ENCODE data around the gene BNIPL.

BNIPL gene

GRCh38 chr1:151024540-151025146, 11.7 kb upstream of the BNIPL start:
- no peaks in the 10 kb centered on the region for H3K9me3 Mint-ChIP-seq
- peak overlapping the region; percentile 13 to 47 for H3K4me3 Mint-ChIP-seq
- peaks cover 44% of the 10 kb centered on the region for H3K36me3 Mint-ChIP-seq (ENCODE audit: insufficient read depth)
- ATAC-seq (replicated peaks) (peak; percentile 100), DNase-seq (peak; percentile 87 to 90 (median 89))
- H3K27me3 Mint-ChIP-seq: no peaks in the 10 kb centered on the region
- H3K4me1 Mint-ChIP-seq (ENCODE audit: low read depth in 2 of 2): peaks cover 5% of the 10 kb centered on the region in 2 donors
- H3K27ac Mint-ChIP-seq: peak overlapping the region in 1 of 2 donors; percentile 75

GRCh38 chr1:151026460-151026859, 9.9 kb upstream of the BNIPL start:
- H3K4me3 Mint-ChIP-seq: no peak overlapping the region
- H3K9me3 Mint-ChIP-seq: no peaks in the 10 kb centered on the region
- ATAC-seq (replicated peaks) (no peak), DNase-seq (no peak)
- H3K36me3 Mint-ChIP-seq (ENCODE audit: insufficient read depth): peaks cover 37% of the 10 kb centered on the region
- H3K27me3 Mint-ChIP-seq: no peaks in the 10 kb centered on the region
- H3K4me1 Mint-ChIP-seq (ENCODE audit: low read depth in 2 of 2): peaks cover 5% of the 10 kb centered on the region in 2 donors
- no peak overlapping the region for H3K27ac Mint-ChIP-seq

- no peaks in the 10 kb centered on the region for H3K9me3 Mint-ChIP-seq
- H3K27ac Mint-ChIP-seq: no peak overlapping the region
- ATAC-seq (replicated peaks) (no peak), DNase-seq (no peak)
- H3K36me3 Mint-ChIP-seq (ENCODE audit: insufficient read depth): peaks cover 29% of the 10 kb centered on the region
- peaks cover 2 to 3% of the 10 kb centered on the region in 2 donors for H3K4me1 Mint-ChIP-seq (ENCODE audit: low read depth in 2 of 2)
- H3K27me3 Mint-ChIP-seq: no peaks in the 10 kb centered on the region
- H3K4me3 Mint-ChIP-seq: no peak overlapping the region
Measured at GRCh38 chr1:151032164-151032563, 4.2 kb upstream of the BNIPL start.

GRCh38 chr1:151035167-151035566, 1.2 kb upstream of the BNIPL start:
- no peak for ATAC-seq (replicated peaks)
- Mint-ChIP-seq H3K27ac (peak overlapping the region; percentile 67 to 82), H3K27me3 (no peaks in the 10 kb centered on the region)

GRCh38 chr1:151037032-151037431, 646 bp downstream of the BNIPL start:
- no peak overlapping the region for H3K4me3 Mint-ChIP-seq
- peak overlapping the region; percentile 67 to 82 for H3K27ac Mint-ChIP-seq
- no peak for ATAC-seq (replicated peaks)
- H3K4me1 Mint-ChIP-seq (ENCODE audit: low read depth in 2 of 2): peaks cover 3% of the 10 kb centered on the region in 2 donors
- no peaks in the 10 kb centered on the region for H3K9me3 Mint-ChIP-seq
- H3K27me3 Mint-ChIP-seq: no peaks in the 10 kb centered on the region
- H3K36me3 Mint-ChIP-seq (ENCODE audit: insufficient read depth): peaks cover 16% of the 10 kb centered on the region
- no peak for DNase-seq

More at GRCh38 chr1:151035167-151035566, 1.2 kb upstream of the BNIPL start:
- H3K36me3 Mint-ChIP-seq (ENCODE audit: insufficient read depth): peaks cover 16% of the 10 kb centered on the region
- no peak for DNase-seq
- peaks cover 3% of the 10 kb centered on the region in 2 donors for H3K4me1 Mint-ChIP-seq (ENCODE audit: low read depth in 2 of 2)
- H3K9me3 Mint-ChIP-seq: no peaks in the 10 kb centered on the region
- H3K4me3 Mint-ChIP-seq: no peak overlapping the region

GRCh38 chr1:151039521-151039920, 3.1 kb downstream of the BNIPL start:
- ATAC-seq (replicated peaks): no peak
- H3K27ac Mint-ChIP-seq: peak overlapping the region in 1 of 2 donors; percentile 0
- no peaks in the 10 kb centered on the region for H3K9me3 Mint-ChIP-seq
- H3K4me3 Mint-ChIP-seq: no peak overlapping the region
- no peak for DNase-seq
- H3K27me3 Mint-ChIP-seq: no peaks in the 10 kb centered on the region
- H3K36me3 Mint-ChIP-seq (ENCODE audit: insufficient read depth): peaks cover 10% of the 10 kb centered on the region
- H3K4me1 Mint-ChIP-seq (ENCODE audit: low read depth in 2 of 2): peaks cover 3 to 9% of the 10 kb centered on the region in 2 donors

- DNase-seq (no peak), ATAC-seq (replicated peaks) (no peak)
- Mint-ChIP-seq H3K27ac (no peak overlapping the region), H3K9me3 (no peaks in the 10 kb centered on the region), H3K27me3 (no peaks in the 10 kb centered on the region), H3K4me3 (no peak overlapping the region), H3K36me3 (ENCODE audit: insufficient read depth) (peaks cover 9% of the 10 kb centered on the region), H3K4me1 (ENCODE audit: low read depth in 2 of 2) (peaks cover 16 to 23% of the 10 kb centered on the region in 2 donors)
Measured at GRCh38 chr1:151043163-151043562, 6.8 kb downstream of the BNIPL start.

GRCh38 chr1:151047591-151047924, 11.2 kb downstream of the BNIPL start, which contains the start of gene C1orf56:
Gene C1orf56 (plus strand): TSS chr1:151047751. CDS start chr1:151047848, 97 bp downstream.
- ATAC-seq (replicated peaks): peak; percentile 60
- peaks cover 45% of the 10 kb centered on the region for H3K36me3 Mint-ChIP-seq (ENCODE audit: insufficient read depth)
- H3K9me3 Mint-ChIP-seq: no peaks in the 10 kb centered on the region
- peak; percentile 33 to 40 (median 37) for DNase-seq
- H3K4me1 Mint-ChIP-seq (ENCODE audit: low read depth in 2 of 2): peaks cover 33 to 37% of the 10 kb centered on the region in 2 donors
- H3K27ac Mint-ChIP-seq: peak within 1 kb of the TSS; percentile 92 to 96
- peak within 1 kb of the TSS; percentile 94 to 96 for H3K4me3 Mint-ChIP-seq
- no peaks in the 10 kb centered on the region for H3K27me3 Mint-ChIP-seq

GRCh38 chr1:151047925-151048644, 11.7 kb downstream of the BNIPL start:
- H3K27me3 Mint-ChIP-seq: no peaks in the 10 kb centered on the region
- peak overlapping the region; percentile 92 to 96 for H3K27ac Mint-ChIP-seq
- peak overlapping the region; percentile 94 to 96 for H3K4me3 Mint-ChIP-seq
- no peaks in the 10 kb centered on the region for H3K9me3 Mint-ChIP-seq
- peak; percentile 79 for ATAC-seq (replicated peaks)
- peaks cover 30 to 37% of the 10 kb centered on the region in 2 donors for H3K4me1 Mint-ChIP-seq (ENCODE audit: low read depth in 2 of 2)
- H3K36me3 Mint-ChIP-seq (ENCODE audit: insufficient read depth): peaks cover 50% of the 10 kb centered on the region
- DNase-seq: peak; percentile 44 to 60 (median 48)

GRCh38 chr1:151048645-151049032, 12.3 kb downstream of the BNIPL start:
- peaks cover 56% of the 10 kb centered on the region for H3K36me3 Mint-ChIP-seq (ENCODE audit: insufficient read depth)
- H3K4me1 Mint-ChIP-seq (ENCODE audit: low read depth in 2 of 2): peaks cover 28 to 38% of the 10 kb centered on the region in 2 donors
- peak; percentile 11 for ATAC-seq (replicated peaks)
- no peak for DNase-seq
- H3K27ac Mint-ChIP-seq: peak overlapping the region; percentile 92 to 96
- no peaks in the 10 kb centered on the region for H3K9me3 Mint-ChIP-seq
- H3K4me3 Mint-ChIP-seq: peak overlapping the region; percentile 94 to 96
- H3K27me3 Mint-ChIP-seq: no peaks in the 10 kb centered on the region

- DNase-seq (no peak), ATAC-seq (replicated peaks) (no peak)
- H3K36me3 Mint-ChIP-seq (ENCODE audit: insufficient read depth): peaks cover 62% of the 10 kb centered on the region
- peak overlapping the region; percentile 94 to 96 for H3K4me3 Mint-ChIP-seq
- H3K27ac Mint-ChIP-seq: peak overlapping the region; percentile 49 to 96
- no peaks in the 10 kb centered on the region for H3K27me3 Mint-ChIP-seq
- peaks cover 32 to 47% of the 10 kb centered on the region in 2 donors for H3K4me1 Mint-ChIP-seq (ENCODE audit: low read depth in 2 of 2)
- H3K9me3 Mint-ChIP-seq: no peaks in the 10 kb centered on the region
Measured at GRCh38 chr1:151049458-151049857, 13.1 kb downstream of the BNIPL start.

- peak overlapping the region; percentile 49 to 96 for H3K27ac Mint-ChIP-seq
- DNase-seq (no peak), ATAC-seq (replicated peaks) (no peak)
- H3K27me3 Mint-ChIP-seq: no peaks in the 10 kb centered on the region
- peak overlapping the region; percentile 94 to 96 for H3K4me3 Mint-ChIP-seq
- no peaks in the 10 kb centered on the region for H3K9me3 Mint-ChIP-seq
- peaks cover 36 to 54% of the 10 kb centered on the region in 2 donors for H3K4me1 Mint-ChIP-seq (ENCODE audit: low read depth in 2 of 2)
- H3K36me3 Mint-ChIP-seq (ENCODE audit: insufficient read depth): peaks cover 66% of the 10 kb centered on the region
Measured at GRCh38 chr1:151050051-151050688, 13.8 kb downstream of the BNIPL start.

GRCh38 chr1:151051356-151052009, 15.1 kb downstream of the BNIPL start:
- Mint-ChIP-seq H3K9me3 (no peaks in the 10 kb centered on the region), H3K27ac (peak overlapping the region; percentile 79 to 86), H3K27me3 (no peaks in the 10 kb centered on the region), H3K36me3 (ENCODE audit: insufficient read depth) (peaks cover 79% of the 10 kb centered on the region), H3K4me3 (no peak overlapping the region), H3K4me1 (ENCODE audit: low read depth in 2 of 2) (peaks cover 47 to 66% of the 10 kb centered on the region in 2 donors)
- DNase-seq (no peak), ATAC-seq (replicated peaks) (no peak)

All from effector memory CD8-positive, alpha-beta T cell (primary cell).